OCI-LY3 (cell line): ENCODE data around the gene PGAP6.

ENCODE experiments used
- CTCF ChIP-seq: fragments of 200-600, 300-600 bp; sonication (generic); IDR thresholded peaks from 2 replicates; pipeline ENCODE4 v1.5.1; 2014; ENCODE audit warnings: antibody characterized with exemption, low read length, low read depth
- EZH2phosphoT487 ChIP-seq: fragments of 200-600 bp; shearing (Covaris generic); IDR thresholded peaks from 2 replicates; pipeline ENCODE4 v1.6.1; 2018; ENCODE audit warnings: antibody characterized with exemption, mixed run types, low read depth

- TF ChIP-seq CTCF = no peak
- no peak for TF ChIP-seq EZH2phosphoT487
Observed at GRCh38 chr16:399340-400019, 17.7 kb upstream of the PGAP6 start.
